Thyroid gland (tissue), 4 donors: ENCODE data around the gene PIEZO2.

Experiments
- CTCF ChIP-seq, 6 experiments: fragments of 200-600 bp in 3 of 6; fragments of 450-650 bp in 3 of 6; sonication (generic) in 3 of 6; IDR thresholded peaks; one replicate each; pipeline ENCODE4 v1.5.1; 2016 to 2019; ENCODE audit warnings: antibody characterized with exemption in 6 of 6, mild to moderate bottlenecking in 2 of 6, inconsistent platforms in 1 of 6, moderate library complexity in 1 of 6
- POLR2A ChIP-seq, 2 donors: fragments of 450-650 bp; IDR thresholded peaks; one replicate each; pipeline ENCODE4 v1.6.1; 2017; ENCODE audit warnings: antibody characterized with exemption in 2 of 2, mild to moderate bottlenecking in 2 of 2, moderate library complexity in 1 of 2

DNA sequence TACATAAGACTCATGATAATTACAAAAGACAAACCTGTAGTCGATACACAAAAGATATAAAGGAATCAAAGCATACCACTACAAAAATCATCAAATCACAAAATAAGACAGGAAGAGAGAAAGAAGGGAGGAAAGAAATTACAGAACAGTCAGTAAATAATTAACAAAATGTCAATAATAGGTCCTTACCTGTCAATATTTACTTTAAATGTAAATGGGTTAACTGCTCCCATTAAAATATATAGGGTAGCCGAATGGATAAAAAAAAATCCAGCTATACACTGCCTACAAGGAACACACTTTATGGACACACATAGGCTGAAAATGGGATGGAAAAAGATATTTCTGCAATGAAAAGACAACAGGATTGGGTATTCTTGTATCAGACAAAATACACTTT lies 163.7 kb downstream of the PIEZO2 start:
- TF ChIP-seq CTCF (IDR thresholded peaks at IDR 0.05) (no peak), POLR2A (IDR thresholded peaks at IDR 0.05) (no peak)
